ENCODE results near the gene CTR9. TPM values are rescaled to one million over a fixed set of nuclear protein-coding genes. Genes with fewer than 3 reads are reported as not detected.

CTR9 gene
- total and polyA plus RNA-seq, 2 of the 8 experiments (the other 6 are each of a cell fraction or from before 2014, with no cell fraction given): 6.1 to 37.7 TPM

DNA sequence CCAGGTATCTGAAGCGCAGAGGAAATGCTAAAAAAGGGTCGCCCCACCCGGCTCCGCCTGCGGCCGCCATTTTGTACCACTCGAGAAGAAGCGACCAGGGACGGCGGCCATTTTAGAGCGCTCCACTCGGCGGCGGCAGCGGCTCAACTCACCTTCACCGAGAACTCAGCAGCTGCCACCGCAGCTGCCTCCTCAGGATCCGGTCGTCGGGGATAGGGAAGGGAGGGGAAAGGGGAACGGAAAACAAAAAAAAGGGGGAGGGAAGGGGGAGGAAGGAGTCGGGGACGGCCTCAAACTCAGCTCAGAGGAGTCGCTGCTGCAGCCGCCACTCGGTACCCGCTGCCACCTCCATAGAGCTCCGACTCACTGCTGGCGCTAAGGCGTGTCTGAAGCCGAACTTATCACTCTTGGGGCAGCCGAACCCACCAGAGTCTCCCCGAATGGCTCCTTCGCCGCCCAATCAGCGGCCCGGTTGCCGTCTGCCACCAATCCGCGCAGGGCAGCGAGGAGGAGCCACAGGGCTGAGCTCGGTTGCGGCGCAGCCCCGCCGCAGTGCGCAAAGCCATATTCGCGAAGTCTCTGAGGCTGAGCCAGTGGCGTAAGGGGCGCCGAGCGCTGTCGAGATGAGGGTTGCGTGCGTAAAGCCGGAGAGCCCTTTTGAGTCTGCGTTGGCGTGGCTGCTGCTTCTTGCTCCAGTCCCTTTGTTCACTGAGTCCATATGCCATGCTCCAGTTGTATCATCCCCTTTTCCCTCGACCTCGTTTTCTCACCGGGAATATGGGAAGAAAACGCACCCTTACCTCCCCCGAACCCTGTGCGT lies 57.7 kb downstream of the CTR9 start, which contains the start of gene EIF4G2:
Gene EIF4G2 (minus strand): TSS at position 374 of the 820 bp plus-strand sequence.
- H3K4ac ChIP-seq (replicated peaks; ENCODE audit: insufficient read length, low read depth, low read length): peak within 1 kb of the TSS; percentile 100
- CTCF ChIA-PET (ENCODE audit: partially characterized antibody): interaction anchor here (0.6 to 2.1 kb wide), 11 partner anchors 10 to 212 kb away, joined by 3 to 9 read pairs (median 4); no protein-coding TSS in a partner anchor
- TF ChIP-seq KDM5A (IDR thresholded peaks at IDR 0.05; ENCODE audit: low read length) (peak; percentile 85), KDM1A (IDR thresholded peaks at IDR 0.05; ENCODE audit: borderline replicate concordance, low read length) (no peak), BCL11A (IDR thresholded peaks at IDR 0.05; ENCODE audit: low read depth in 2 of 2, low read length in 2 of 2) (no peak), TCF12 (IDR thresholded peaks at IDR 0.05; ENCODE audit: low read depth, low read length) (0 out of 2 replicates have a peak, but pooled peaks have one; percentile 6), SAP30 (IDR thresholded peaks at IDR 0.05; ENCODE audit: insufficient read depth, insufficient replicate concordance, low read length) (no peak), GTF2F1 (IDR thresholded peaks at IDR 0.05; ENCODE audit: borderline replicate concordance, low read depth, low read length) (peak; percentile 84), PHF8 (conservative IDR thresholded peaks at IDR 0.05; ENCODE audit: low read depth, low read length) (peak; percentile 85), JUN (IDR thresholded peaks at IDR 0.05; ENCODE audit: low read depth, low read length) (no peak)
- TF ChIP-seq, protein P1, sequence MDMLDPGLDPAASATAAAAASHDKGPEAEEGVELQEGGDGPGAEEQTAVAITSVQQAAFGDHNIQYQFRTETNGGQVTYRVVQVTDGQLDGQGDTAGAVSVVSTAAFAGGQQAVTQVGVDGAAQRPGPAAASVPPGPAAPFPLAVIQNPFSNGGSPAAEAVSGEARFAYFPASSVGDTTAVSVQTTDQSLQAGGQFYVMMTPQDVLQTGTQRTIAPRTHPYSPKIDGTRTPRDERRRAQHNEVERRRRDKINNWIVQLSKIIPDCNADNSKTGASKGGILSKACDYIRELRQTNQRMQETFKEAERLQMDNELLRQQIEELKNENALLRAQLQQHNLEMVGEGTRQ (IDR thresholded peaks at IDR 0.05; ENCODE audit: low read length): no peak

More for the DNA sequence above, 57.7 kb downstream of the CTR9 start, which contains the start of gene EIF4G2:
- peak; percentile 63 for FAIRE-seq
- peak within 1 kb of the TSS; percentile 99 for H4K8ac ChIP-seq (ENCODE audit: extremely low read depth, insufficient read depth, low read length)
- H4K91ac ChIP-seq (replicated peaks; ENCODE audit: insufficient read length, low read length): peak within 1 kb of the TSS; percentile 99
- peaks cover 13 to 37% of the 10 kb centered on the region in 2 experiments for H3K79me2 ChIP-seq (ENCODE audit: control insufficient read depth in 1 of 2, insufficient read depth in 2 of 2, low read length in 2 of 2)
- H2BK120ac ChIP-seq (replicated peaks; ENCODE audit: low read depth, low read length): peak within 1 kb of the TSS; percentile 93
- 2% methylated on average over 60 of the region's 65 CpGs; no CpG with 5 or more reads in 1 of the 2 experiments for WGBS, 2 experiments (ENCODE audit: extremely low coverage in 1 of 2, insufficient coverage in 1 of 2, insufficient read length in 1 of 2, insufficient replicate concordance in 2 of 2, low coverage in 1 of 2, low lambda C conversion rate in 2 of 2, missing lambda C conversion rate in 1 of 2)
- peak within 1 kb of the TSS; percentile 96 for H3K27ac ChIP-seq (ENCODE audit: low read depth, low read length)
- peak within 1 kb of the TSS; percentile 99 for H2BK5ac ChIP-seq (ENCODE audit: low read depth, low read length)
- POLR2A ChIA-PET (ENCODE audit: partially characterized antibody): interaction anchor here (0.6 to 28.5 kb wide), 65 partner anchors 3 to 1462 kb away, joined by 3 to 595 read pairs (median 5); partner anchors contain the start of genes ADM, CTR9, EIF4G2 and USP47
- no peak within 1 kb of the TSS for H2BK20ac ChIP-seq (ENCODE audit: low read length)
- DNase-seq (ENCODE audit: low read depth in 1 of 2, low spot score in 2 of 2): peak; percentile 96 to 97
- peak within 1 kb of the TSS; percentile 99 for H3K14ac ChIP-seq (ENCODE audit: insufficient read length)
- peaks cover 7% of the 10 kb centered on the region for H3K23me2 ChIP-seq (ENCODE audit: low read depth, low read length)
- H2BK15ac ChIP-seq (ENCODE audit: low read length): 0 out of 2 replicates have a peak within 1 kb of the TSS, but pooled peaks have one; percentile 12
- peaks cover 3 to 4% of the 10 kb centered on the region in 2 experiments for H4K20me1 ChIP-seq (replicated peaks in 1 of 2; ENCODE audit: control insufficient read depth in 1 of 2, insufficient read depth in 2 of 2, low read length in 2 of 2)
- H3K23ac ChIP-seq (ENCODE audit: insufficient read length): no peak within 1 kb of the TSS
- H4K5ac ChIP-seq (ENCODE audit: insufficient read length, low read depth, low read length): peak within 1 kb of the TSS; percentile 99
- H3K79me1 ChIP-seq (ENCODE audit: low read depth, low read length): peaks cover 4% of the 10 kb centered on the region
- H3K9me3 ChIP-seq (ENCODE audit: insufficient read depth in 2 of 2, low read depth in 1 of 2, low read length in 1 of 2): no peaks in the 10 kb centered on the region
- H3K4me1 ChIP-seq (replicated peaks in 1 of 4; ENCODE audit: control insufficient read depth in 3 of 4, insufficient read depth in 4 of 4, low read length in 3 of 4): peaks cover 0 to 5% (median 2%) of the 10 kb centered on the region in 4 experiments; a peak in 4 of 7 replicates
- peak within 1 kb of the TSS; percentile 99 for H3K18ac ChIP-seq (ENCODE audit: extremely low read depth, low read length)
- H3K4me3 ChIP-seq (ENCODE audit: extremely low read depth in 1 of 4, insufficient read depth in 2 of 4, low read depth in 3 of 4, low read length in 4 of 4): peak within 1 kb of the TSS; percentile 90 to 97 (median 94)
- peaks cover 29 to 40% (median 32%) of the 10 kb centered on the region in 4 experiments for H3K36me3 ChIP-seq (ENCODE audit: control insufficient read depth in 2 of 4, insufficient read depth in 4 of 4, low read length in 3 of 4)
- H3K27me3 ChIP-seq (replicated peaks in 1 of 4; ENCODE audit: control insufficient read depth in 3 of 4, extremely low read depth in 1 of 4, insufficient read depth in 3 of 4, low read length in 3 of 4): no peaks in the 10 kb centered on the region
- H2AK5ac ChIP-seq (ENCODE audit: low read depth, low read length): peak within 1 kb of the TSS; percentile 99
- peak within 1 kb of the TSS; percentile 95 for H3K56ac ChIP-seq (replicated peaks; ENCODE audit: insufficient read length, low read depth, low read length)
- peak within 1 kb of the TSS; percentile 98 for H2BK12ac ChIP-seq (ENCODE audit: low read depth, low read length)
- peak within 1 kb of the TSS; percentile 27; the same call in 1 of the 2 replicates for H2AFZ ChIP-seq (ENCODE audit: low read length)
- H3K4me2 ChIP-seq (ENCODE audit: insufficient read depth in 1 of 2, low read depth in 2 of 2, low read length in 2 of 2): peak within 1 kb of the TSS; percentile 89 to 97
- peak within 1 kb of the TSS; percentile 99 to 100 (median 99) for H3K9ac ChIP-seq (replicated peaks in 1 of 4; ENCODE audit: extremely low read depth in 1 of 4, low read depth in 3 of 4, low read length in 3 of 4)

Data from H1 (cell line).